Measurements from ENCODE around the gene SQSTM1.

SQSTM1 gene

GRCh38 chr5:179886190-179886911 lies 65.6 kb downstream of the SQSTM1 start:
- H3K27me3 Mint-ChIP-seq (ENCODE audit: low read depth, poor library complexity), result peaks cover 6% of the 10 kb centered on the region
- no peak for DNase-seq
- peaks cover 41% of the 10 kb centered on the region for H3K9me3 Mint-ChIP-seq
- no peak for TF ChIP-seq CTCF (IDR thresholded peaks at IDR 0.05)
- H3K4me1 Mint-ChIP-seq, result peaks cover 8% of the 10 kb centered on the region
- H3K27ac Mint-ChIP-seq, result peak overlapping the region; percentile 85
- no peak overlapping the region for H3K4me3 Mint-ChIP-seq
- peaks cover 90% of the 10 kb centered on the region for H3K36me3 Mint-ChIP-seq (ENCODE audit: low read depth)

- Mint-ChIP-seq H3K27me3 (ENCODE audit: low read depth, poor library complexity) (peaks cover 5% of the 10 kb centered on the region), H3K36me3 (ENCODE audit: low read depth) (peaks cover 85% of the 10 kb centered on the region), H3K4me1 (peaks cover 8% of the 10 kb centered on the region), H3K9me3 (peaks cover 40% of the 10 kb centered on the region), H3K27ac (peak overlapping the region; percentile 49), H3K4me3 (no peak overlapping the region)
- DNase-seq, result no peak
- TF ChIP-seq CTCF (IDR thresholded peaks at IDR 0.05), result no peak
Observed at GRCh38 chr5:179887095-179887494, 66.4 kb downstream of the SQSTM1 start.

Data from nephron progenitor cell (in vitro differentiated cells).